Smooth muscle cell (in vitro differentiated cells): Measurements from ENCODE around the gene RAC2. TPM values are rescaled to one million over a fixed set of nuclear protein-coding genes. Genes with fewer than 3 reads are reported as not detected.
"Not testable (repeated sequence)": the region's sequence is repeated elsewhere in the genome, so short reads cannot be mapped to it uniquely, and the experiment has no call there.

Experiments
- DNase-seq: peaks from one replicate; lab custom pipeline; 2025; ENCODE audit not compliant: unreplicated experiment; lab: John Stamatoyannopoulos, UW
- H2AFZ ChIP-seq: fragments of 200-600 bp; sonication (generic); 2 replicates; pipeline ENCODE4 v1.6.0; 2016; ENCODE audit warnings: antibody characterized with exemption, low read depth, mild to moderate bottlenecking
- H3F3A ChIP-seq: fragments of 200-600 bp; sonication (generic); 2 replicates; pipeline ENCODE4 v1.6.0; 2017; ENCODE audit warnings: antibody characterized with exemption, low read depth
- H3K27ac ChIP-seq: fragments of 200-600 bp; sonication (generic); 2 replicates; pipeline ENCODE4 v1.5.1; 2016; ENCODE audit warnings: low read depth, mild to moderate bottlenecking
- H3K27me3 ChIP-seq: fragments of 200-600 bp; sonication (generic); 2 replicates; pipeline ENCODE4 v1.6.1; 2016; ENCODE audit warnings: low read depth, mild to moderate bottlenecking
- H3K36me3 ChIP-seq: fragments of 200-600 bp; sonication (generic); 2 replicates; pipeline ENCODE4 v1.5.1; 2016; ENCODE audit warnings: low read depth
- H3K4me1 ChIP-seq: fragments of 200-600 bp; sonication (generic); 2 replicates; pipeline ENCODE4 v1.5.1; 2016; ENCODE audit warnings: low read depth
- H3K4me2 ChIP-seq: fragments of 200-600 bp; sonication (generic); 2 replicates; pipeline ENCODE4 v1.6.0; 2016; ENCODE audit warnings: mild to moderate bottlenecking
- H3K4me3 ChIP-seq: fragments of 200-600 bp; sonication (generic); 2 replicates; pipeline ENCODE4 v1.5.1; 2016; ENCODE audit warnings: mild to moderate bottlenecking
- H3K79me2 ChIP-seq: fragments of 200-600 bp; sonication (generic); 2 replicates; pipeline ENCODE4 v1.6.0; 2016; ENCODE audit warnings: low read depth, mild to moderate bottlenecking
- H3K9ac ChIP-seq: fragments of 200-600 bp; sonication (generic); 2 replicates; pipeline ENCODE4 v1.6.0; 2016; ENCODE audit warnings: low read depth
- H3K9me3 ChIP-seq: fragments of 200-600 bp; sonication (generic); replicated peaks from 2 replicates; pipeline ENCODE4 v1.5.1; 2016; ENCODE audit warnings: low read depth
- H4K20me1 ChIP-seq: fragments of 200-600 bp; sonication (generic); 2 replicates; pipeline ENCODE4 v1.6.0; 2016; ENCODE audit warnings: low read depth
- CTCF ChIP-seq: fragments of 200-600 bp; sonication (generic); IDR thresholded peaks from 2 replicates; pipeline ENCODE4 v1.5.1; 2017; ENCODE audit warnings: borderline replicate concordance, mild to moderate bottlenecking, antibody characterized with exemption; ENCODE audit not compliant: insufficient read depth, poor library complexity, severe bottlenecking
- WGBS: methylation state at CpG from one replicate; pipeline ENCODE4 v1.1.7; 2016; ENCODE audit warnings: low lambda C conversion rate; 5-methylcytosine and 5-hydroxymethylcytosine counted together
- polyA plus RNA-seq: library from polyadenylated mRNA; unstranded; fragments of >200 nt; fragmentation: Nextera tagmentation; extraction: Ambion mirVana; gene quantifications from 2 replicates; pipeline ENCODE4 v1.2.1, GENCODE V29; 2016
- total RNA-seq: library from RNA; depleted of rRNA; stranded (reverse); fragments of >200 nt; gene quantifications from 2 replicates; pipeline ENCODE4 v1.2.3, GENCODE V29; 2014

Gene RAC2
- total and polyA plus RNA-seq, 2 experiments from 2014 or later, result 3.6 to 4.0 TPM

- Histone ChIP-seq H3F3A (peaks cover 9% of the 10 kb centered on the region), H3K4me2 (no peak overlapping the region), H3K9me3 (no peaks in the 10 kb centered on the region), H3K4me3 (no peak overlapping the region), H3K36me3 (no peaks in the 10 kb centered on the region), H3K27me3 (no peaks in the 10 kb centered on the region), H3K27ac (no peak overlapping the region), H3K4me1 (peaks cover 4% of the 10 kb centered on the region), H2AFZ (no peak overlapping the region), H3K79me2 (no peaks in the 10 kb centered on the region), H4K20me1 (no peaks in the 10 kb centered on the region), H3K9ac (no peak overlapping the region)
- WGBS, result 92% methylated on average over 26 of the region's 27 CpGs
- no peak for TF ChIP-seq CTCF
- DNase-seq, result no peak
Observed at GRCh38 chr22:37233751-37234631, 10.1 kb downstream of the RAC2 start.

- H2AFZ ChIP-seq, H3K27me3 ChIP-seq, H3F3A ChIP-seq, H3K27ac ChIP-seq, H3K9ac ChIP-seq, DNase-seq, H3K9me3 ChIP-seq, H4K20me1 ChIP-seq, H3K36me3 ChIP-seq, H3K4me2 ChIP-seq, H3K4me1 ChIP-seq, H3K79me2 ChIP-seq, H3K4me3 ChIP-seq: not testable (repeated sequence)
- WGBS, result 92% methylated on average over 12 of the region's 12 CpGs
Observed at GRCh38 chr22:37233371-37233750, 10.7 kb downstream of the RAC2 start.

- Histone ChIP-seq H3K27ac (no peak overlapping the region), H3K36me3 (no peaks in the 10 kb centered on the region), H3K4me1 (peaks cover 4% of the 10 kb centered on the region), H3K27me3 (no peaks in the 10 kb centered on the region), H3K4me3 (no peak overlapping the region), H3F3A (peaks cover 9% of the 10 kb centered on the region), H3K9me3 (no peaks in the 10 kb centered on the region), H3K9ac (no peak overlapping the region), H2AFZ (no peak overlapping the region), H3K4me2 (no peak overlapping the region), H4K20me1 (no peaks in the 10 kb centered on the region), H3K79me2 (no peaks in the 10 kb centered on the region)
- 92% methylated on average over 15 of the region's 15 CpGs for WGBS
- TF ChIP-seq CTCF, result no peak
- no peak for DNase-seq
Observed at GRCh38 chr22:37232140-37232998, 11.7 kb downstream of the RAC2 start.

GRCh38 chr22:37231406-37232139, 12.5 kb downstream of the RAC2 start:
- H3K9ac ChIP-seq, result no peak overlapping the region
- H3K27me3 ChIP-seq, result no peaks in the 10 kb centered on the region
- H2AFZ ChIP-seq, result no peak overlapping the region
- peaks cover 4% of the 10 kb centered on the region for H3K4me1 ChIP-seq
- no peaks in the 10 kb centered on the region for H3K79me2 ChIP-seq
- peaks cover 9% of the 10 kb centered on the region for H3F3A ChIP-seq
- no peaks in the 10 kb centered on the region for H4K20me1 ChIP-seq
- no peak for DNase-seq
- no peak for TF ChIP-seq CTCF
- no peak overlapping the region for H3K27ac ChIP-seq
- 89% methylated on average over 17 of the region's 21 CpGs for WGBS
- H3K4me3 ChIP-seq, result no peak overlapping the region
- H3K9me3 ChIP-seq, result no peaks in the 10 kb centered on the region
- no peak overlapping the region for H3K4me2 ChIP-seq
- no peaks in the 10 kb centered on the region for H3K36me3 ChIP-seq
